GM21825 (cell line): ENCODE results near the gene FBXO27.
"Not testable (repeated sequence)": the region's sequence is repeated elsewhere in the genome, so short reads cannot be mapped to it uniquely, and the experiment has no call there.

Source experiments
- ATAC-seq: cut with Tn5 transposase; IDR thresholded peaks from one replicate; pipeline ENCODE4 v1.9.1; 2021; ENCODE audit warnings: mild to moderate bottlenecking, moderate library complexity; ENCODE audit not compliant: unreplicated experiment

FBXO27 gene

GRCh38 chr19:38989614-38990013 is 42.7 kb downstream of the FBXO27 start:
- not testable (repeated sequence) for ATAC-seq

- ATAC-seq, result no peak
Observed at GRCh38 chr19:38989066-38989605, 43.2 kb downstream of the FBXO27 start.

- ATAC-seq, result not testable (repeated sequence)
Observed at GRCh38 chr19:38988627-38989026, 43.7 kb downstream of the FBXO27 start.

- ATAC-seq, result not testable (repeated sequence)
Observed at GRCh38 chr19:38987745-38988144, 44.6 kb downstream of the FBXO27 start.

- no peak for ATAC-seq
Observed at GRCh38 chr19:38985262-38985661, 47.1 kb downstream of the FBXO27 start.

GRCh38 chr19:38980583-38981374 is 51.6 kb downstream of the FBXO27 start:
- no peak for ATAC-seq

GRCh38 chr19:38979812-38980211 is 52.5 kb downstream of the FBXO27 start:
- no peak for ATAC-seq

GRCh38 chr19:38978326-38978689 is 54.0 kb downstream of the FBXO27 start:
- no peak for ATAC-seq

- ATAC-seq, result peak; percentile 85
Observed at GRCh38 chr19:38977445-38978325, 54.7 kb downstream of the FBXO27 start.

- no peak for ATAC-seq
Observed at GRCh38 chr19:38975861-38976271, 56.5 kb downstream of the FBXO27 start.

- no peak for ATAC-seq
Observed at GRCh38 chr19:38975214-38975860, 57.0 kb downstream of the FBXO27 start, which contains the start of gene FBXO17. FBXO17 (minus strand) TSS chr19:38975742; CDS start chr19:38950319, 25,423 bp downstream.

GRCh38 chr19:38974624-38975213 is 57.6 kb downstream of the FBXO27 start:
- no peak for ATAC-seq
